ENCODE measurements around the gene LHFPL5. TPM values are rescaled to one million over a fixed set of nuclear protein-coding genes. Genes with fewer than 3 reads are reported as not detected.

Gene LHFPL5
- total RNA-seq, 2 experiments from 2014 or later = not detected

- Mint-ChIP-seq H3K4me1 (ENCODE audit: low read depth) (no peaks in the 10 kb centered on the region), H3K9me3 (no peaks in the 10 kb centered on the region), H3K4me3 (no peak overlapping the region), H3K36me3 (ENCODE audit: low read depth) (peaks cover 17% of the 10 kb centered on the region), H3K27me3 (ENCODE audit: low read depth) (peaks cover 2% of the 10 kb centered on the region), H3K27ac (no peak overlapping the region)
- intact Hi-C loops (cut with micrococcal nuclease) = no loop called here
- CTCF ChIA-PET = interaction anchor here (0.9 kb wide), 1 partner anchor 309 kb away, joined by 3 read pairs; no protein-coding TSS in a partner anchor
- DNase-seq = no peak
These were observed 26.3 kb downstream of the LHFPL5 start for GRCh38 chr6:35831257-35832007.

DNA sequence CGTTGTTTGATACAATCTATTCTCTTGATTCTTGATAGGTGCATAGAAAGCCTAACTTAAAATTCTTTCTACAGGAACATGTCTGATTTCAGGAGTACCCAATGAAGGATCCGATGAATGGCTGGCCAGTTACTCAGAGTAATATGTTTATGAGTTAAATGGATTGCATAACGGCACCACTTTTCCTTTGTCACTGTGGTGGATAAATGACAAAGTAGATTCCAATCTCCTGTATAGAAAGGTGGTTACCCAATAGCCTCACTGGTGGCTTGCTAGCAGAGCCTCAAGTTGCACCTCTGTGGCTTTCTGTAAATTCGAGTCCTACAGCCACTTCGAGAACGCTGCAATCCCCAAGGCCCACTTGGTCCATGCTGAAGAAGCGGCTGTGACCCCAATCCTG, 28.4 kb downstream of the LHFPL5 start:
- no peaks in the 10 kb centered on the region for H3K27me3 Mint-ChIP-seq (ENCODE audit: low read depth)
- no peak overlapping the region for H3K27ac Mint-ChIP-seq
- CTCF ChIA-PET = no interaction called here
- no peak overlapping the region for H3K4me3 Mint-ChIP-seq
- no peaks in the 10 kb centered on the region for H3K4me1 Mint-ChIP-seq (ENCODE audit: low read depth)
- no peaks in the 10 kb centered on the region for H3K9me3 Mint-ChIP-seq
- intact Hi-C loops (cut with micrococcal nuclease) = no loop called here
- H3K36me3 Mint-ChIP-seq (ENCODE audit: low read depth) = peaks cover 24% of the 10 kb centered on the region
- no peak for DNase-seq

- intact Hi-C loops (cut with micrococcal nuclease) = no loop called here
- CTCF ChIA-PET = interaction anchor here (0.7 kb wide), 1 partner anchor 9 kb away, joined by 4 read pairs; no protein-coding TSS in a partner anchor
- Mint-ChIP-seq H3K4me1 (ENCODE audit: low read depth) (no peaks in the 10 kb centered on the region), H3K27me3 (ENCODE audit: low read depth) (no peaks in the 10 kb centered on the region), H3K36me3 (ENCODE audit: low read depth) (peaks cover 47% of the 10 kb centered on the region), H3K4me3 (no peak overlapping the region), H3K9me3 (no peaks in the 10 kb centered on the region), H3K27ac (no peak overlapping the region)
- no peak for DNase-seq
These were observed 33.9 kb downstream of the LHFPL5 start for GRCh38 chr6:35839019-35839418.

DNA sequence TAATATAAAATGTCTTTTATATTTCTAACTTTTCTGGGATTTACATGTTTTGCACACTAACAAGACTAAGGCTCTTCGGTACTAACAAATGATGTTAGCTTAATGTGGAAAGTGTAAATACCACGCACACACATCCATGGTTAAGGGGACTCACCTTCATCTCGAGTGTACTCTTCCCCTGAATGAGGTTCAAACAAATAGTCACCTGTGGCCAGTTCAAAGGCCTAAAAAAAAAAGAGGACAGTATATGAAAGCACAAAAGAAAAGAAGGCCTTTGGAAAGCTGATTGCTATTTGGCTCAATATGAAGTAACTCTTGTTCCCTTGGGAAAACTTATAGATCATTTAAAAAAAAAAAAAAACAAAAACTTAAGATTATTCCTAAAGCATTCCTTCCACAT, 37.2 kb downstream of the LHFPL5 start:
- H3K4me3 Mint-ChIP-seq = no peak overlapping the region
- no peaks in the 10 kb centered on the region for H3K4me1 Mint-ChIP-seq (ENCODE audit: low read depth)
- CTCF ChIA-PET = no interaction called here
- intact Hi-C loops (cut with micrococcal nuclease) = no loop called here
- H3K36me3 Mint-ChIP-seq (ENCODE audit: low read depth) = peaks cover 42% of the 10 kb centered on the region
- H3K27me3 Mint-ChIP-seq (ENCODE audit: low read depth) = no peaks in the 10 kb centered on the region
- no peaks in the 10 kb centered on the region for H3K9me3 Mint-ChIP-seq
- H3K27ac Mint-ChIP-seq = no peak overlapping the region
- DNase-seq = no peak

- Mint-ChIP-seq H3K36me3 (ENCODE audit: low read depth) (peaks cover 47% of the 10 kb centered on the region), H3K27me3 (ENCODE audit: low read depth) (no peaks in the 10 kb centered on the region), H3K27ac (no peak overlapping the region), H3K9me3 (peaks cover 8% of the 10 kb centered on the region), H3K4me1 (ENCODE audit: low read depth) (no peaks in the 10 kb centered on the region), H3K4me3 (no peak overlapping the region)
- DNase-seq = no peak
- intact Hi-C loops (cut with micrococcal nuclease) = no loop called here
- CTCF ChIA-PET = no interaction called here
These were observed 39.1 kb downstream of the LHFPL5 start for GRCh38 chr6:35844290-35844689.

DNA sequence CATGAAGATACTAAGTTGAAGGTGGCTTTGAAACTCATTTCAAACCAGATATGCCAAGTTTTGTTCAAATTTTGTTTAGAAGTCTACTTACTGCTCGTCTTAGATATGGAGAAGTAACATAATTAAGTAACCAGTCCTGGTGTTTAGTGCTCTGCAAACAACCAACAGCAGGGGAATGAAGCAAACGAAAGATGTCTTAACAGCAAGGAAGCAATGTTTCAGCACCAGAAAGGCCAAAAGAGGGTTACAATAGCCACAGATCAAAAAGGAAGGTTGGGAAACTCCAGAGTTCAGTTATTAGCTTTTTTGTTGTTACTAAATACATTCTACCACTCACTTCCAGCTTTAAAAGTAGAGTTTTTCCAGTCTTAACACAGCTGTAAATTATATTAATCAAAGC, 45.1 kb downstream of the LHFPL5 start:
- Mint-ChIP-seq H3K4me3 (no peak overlapping the region), H3K36me3 (ENCODE audit: low read depth) (peaks cover 55% of the 10 kb centered on the region), H3K27me3 (ENCODE audit: low read depth) (no peaks in the 10 kb centered on the region), H3K27ac (no peak overlapping the region), H3K4me1 (ENCODE audit: low read depth) (no peaks in the 10 kb centered on the region), H3K9me3 (peaks cover 8% of the 10 kb centered on the region)
- intact Hi-C loops (cut with micrococcal nuclease) = no loop called here
- no peak for DNase-seq
- CTCF ChIA-PET = interaction anchor here (0.7 kb wide), 1 partner anchor 242 kb away, joined by 3 read pairs; no protein-coding TSS in a partner anchor

GRCh38 chr6:35852994-35853393, 47.8 kb downstream of the LHFPL5 start:
- peaks cover 60% of the 10 kb centered on the region for H3K36me3 Mint-ChIP-seq (ENCODE audit: low read depth)
- peaks cover 8% of the 10 kb centered on the region for H3K9me3 Mint-ChIP-seq
- H3K4me1 Mint-ChIP-seq (ENCODE audit: low read depth) = no peaks in the 10 kb centered on the region
- intact Hi-C loops (cut with micrococcal nuclease) = no loop called here
- H3K27ac Mint-ChIP-seq = no peak overlapping the region
- CTCF ChIA-PET = no interaction called here
- H3K27me3 Mint-ChIP-seq (ENCODE audit: low read depth) = no peaks in the 10 kb centered on the region
- no peak overlapping the region for H3K4me3 Mint-ChIP-seq
- no peak for DNase-seq

GRCh38 chr6:35856250-35856649, 51.1 kb downstream of the LHFPL5 start:
- intact Hi-C loops (cut with micrococcal nuclease) = no loop called here
- Mint-ChIP-seq H3K9me3 (no peaks in the 10 kb centered on the region), H3K27me3 (ENCODE audit: low read depth) (no peaks in the 10 kb centered on the region), H3K4me3 (no peak overlapping the region), H3K27ac (no peak overlapping the region), H3K4me1 (ENCODE audit: low read depth) (peaks cover 3% of the 10 kb centered on the region), H3K36me3 (ENCODE audit: low read depth) (peaks cover 48% of the 10 kb centered on the region)
- no peak for DNase-seq
- CTCF ChIA-PET = no interaction called here

GRCh38 chr6:35857853-35858252, 52.7 kb downstream of the LHFPL5 start:
- Mint-ChIP-seq H3K4me1 (ENCODE audit: low read depth) (peaks cover 3% of the 10 kb centered on the region), H3K27ac (no peak overlapping the region), H3K9me3 (no peaks in the 10 kb centered on the region), H3K36me3 (ENCODE audit: low read depth) (peaks cover 50% of the 10 kb centered on the region), H3K4me3 (no peak overlapping the region), H3K27me3 (ENCODE audit: low read depth) (no peaks in the 10 kb centered on the region)
- DNase-seq = no peak
- intact Hi-C loops (cut with micrococcal nuclease) = no loop called here
- CTCF ChIA-PET = no interaction called here

GRCh38 chr6:35859367-35859766, 54.2 kb downstream of the LHFPL5 start:
- no peaks in the 10 kb centered on the region for H3K9me3 Mint-ChIP-seq
- no peaks in the 10 kb centered on the region for H3K27me3 Mint-ChIP-seq (ENCODE audit: low read depth)
- H3K4me3 Mint-ChIP-seq = no peak overlapping the region
- H3K4me1 Mint-ChIP-seq (ENCODE audit: low read depth) = peaks cover 3% of the 10 kb centered on the region
- CTCF ChIA-PET = no interaction called here
- no peak for DNase-seq
- no peak overlapping the region for H3K27ac Mint-ChIP-seq
- intact Hi-C loops (cut with micrococcal nuclease) = no loop called here
- H3K36me3 Mint-ChIP-seq (ENCODE audit: low read depth) = peaks cover 50% of the 10 kb centered on the region

Other genes with a start within 250 kb of the LHFPL5 start
- gene FKBP5, start 116.4 kb upstream of the LHFPL5 start, total RNA-seq = 100 to 1,000 TPM; 202 to 208 TPM
- gene ARMC12, start 68.3 kb upstream of the LHFPL5 start, total RNA-seq = 1 to 10 TPM; 3.1 to 3.9 TPM
- not detected for gene CLPSL2, start 28.8 kb upstream of the LHFPL5 start, total RNA-seq
- gene CLPSL1, start 24.3 kb upstream of the LHFPL5 start, total RNA-seq = not detected
- not detected for gene CLPS, start 8.0 kb upstream of the LHFPL5 start, total RNA-seq
- gene SRPK1, start 115.7 kb downstream of the LHFPL5 start, total RNA-seq = 100 to 1,000 TPM; 126 to 127 TPM
- gene SLC26A8, start 219.3 kb downstream of the LHFPL5 start, total RNA-seq = not detected
- gene MAPK14, start 222.5 kb downstream of the LHFPL5 start, total RNA-seq = 10 to 100 TPM; 39.9 to 40.3 TPM